Suprapubic skin (tissue), 4 donors: ENCODE results near the gene KRTAP5-1. TPM values are rescaled to one million over a fixed set of nuclear protein-coding genes. Genes with fewer than 3 reads are reported as not detected.
"Not testable (repeated sequence)": the region's sequence is repeated elsewhere in the genome, so short reads cannot be mapped to it uniquely, and the experiment has no call there.

Experiments
- DNase-seq, 2 donors: peaks; one replicate each; pipeline ENCODE4 v3.0.0-alpha.2; 2019; ENCODE audit warnings: low spot score in 2 of 2
- H3K27ac ChIP-seq: fragments of 200-600 bp; sonication (generic); one replicate; pipeline ENCODE4 v1.5.1; 2019
- H3K27me3 ChIP-seq: fragments of 200-600 bp; sonication (generic); one replicate; pipeline ENCODE4 v1.5.1; 2019
- H3K36me3 ChIP-seq: fragments of 200-600 bp; sonication (generic); one replicate; pipeline ENCODE4 v1.5.1; 2019
- H3K4me1 ChIP-seq: fragments of 200-600 bp; sonication (generic); one replicate; pipeline ENCODE4 v1.5.1; 2019
- H3K4me3 ChIP-seq: fragments of 200-600 bp; sonication (generic); one replicate; pipeline ENCODE4 v1.5.1; 2019; ENCODE audit warnings: mild to moderate bottlenecking
- H3K9me3 ChIP-seq: fragments of 200-600 bp; sonication (generic); one replicate; pipeline ENCODE4 v1.5.1; 2019
- CTCF ChIP-seq, 2 donors: fragments of 200-600 bp in 1 of 2; fragments of 450-650 bp in 1 of 2; sonication (generic) in 1 of 2; IDR thresholded peaks; one replicate each; pipeline ENCODE4 v1.5.1; 2016 to 2019; ENCODE audit warnings: antibody characterized with exemption in 2 of 2, mild to moderate bottlenecking in 1 of 2, moderate library complexity in 1 of 2
- EP300 ChIP-seq: sonication (generic); formaldehyde crosslinking; IDR thresholded peaks from one replicate; pipeline ENCODE4 v1.6.1; 2017; ENCODE audit warnings: antibody characterized with exemption
- POLR2A ChIP-seq, 2 donors: fragments of 450-650 bp; IDR thresholded peaks; one replicate each; pipeline ENCODE4 v1.6.1; 2017; ENCODE audit warnings: antibody characterized with exemption in 2 of 2, mild to moderate bottlenecking in 2 of 2, moderate library complexity in 2 of 2
- POLR2AphosphoS5 ChIP-seq, 3 donors: sonication (generic); formaldehyde crosslinking; IDR thresholded peaks; one replicate each; pipeline ENCODE4 v1.6.1; 2017; ENCODE audit warnings: antibody characterized with exemption in 3 of 3
- WGBS: methylation state at CpG from one replicate; pipeline ENCODE4 v1.1.5; 2018; 5-methylcytosine and 5-hydroxymethylcytosine counted together
- total RNA-seq, 4 donors: library from RNA; depleted of rRNA; stranded (reverse); fragments of >200 nt; gene quantifications; one replicate each; pipeline ENCODE4 v1.1.0, GENCODE V29; 2016

Gene KRTAP5-1
- 1 to 10 TPM in 2 of 4 donors, not detected in 2; 1.0 to 1.2 TPM for total RNA-seq

- not testable (repeated sequence) for H3K27ac ChIP-seq, DNase-seq, H3K36me3 ChIP-seq, H3K9me3 ChIP-seq, H3K4me3 ChIP-seq
- Histone ChIP-seq H3K27me3 (peaks cover 18% of the 10 kb centered on the region), H3K4me1 (peaks cover 10% of the 10 kb centered on the region)
- WGBS: 77% methylated on average over 3 of the region's 9 CpGs
Measured at GRCh38 chr11:1584661-1585370, at the start of gene KRTAP5-1. KRTAP5-1 (minus strand) TSS chr11:1585283; CDS start chr11:1585249, 34 bp downstream.

- no peaks in the 10 kb centered on the region for H3K9me3 ChIP-seq
- TF ChIP-seq EP300 (no peak), CTCF (IDR thresholded peaks at IDR 0.05) (no peak), POLR2A (IDR thresholded peaks at IDR 0.05) (no peak), POLR2AphosphoS5 (IDR thresholded peaks at IDR 0.05) (no peak)
- peaks cover 71% of the 10 kb centered on the region for H3K27me3 ChIP-seq
- no peaks in the 10 kb centered on the region for H3K36me3 ChIP-seq
- 88% methylated on average over 10 of the region's 10 CpGs for WGBS
- no peak for DNase-seq
- no peak overlapping the region for H3K27ac ChIP-seq
- no peak overlapping the region for H3K4me3 ChIP-seq
- H3K4me1 ChIP-seq: peaks cover 5% of the 10 kb centered on the region
Measured at GRCh38 chr11:1633864-1634263, 48.8 kb upstream of the KRTAP5-1 start.

GRCh38 chr11:1632053-1632714 is 47.1 kb upstream of the KRTAP5-1 start:
- Histone ChIP-seq H3K9me3 (no peaks in the 10 kb centered on the region), H3K4me3 (no peak overlapping the region), H3K27ac (no peak overlapping the region), H3K36me3 (no peaks in the 10 kb centered on the region), H3K4me1 (no peaks in the 10 kb centered on the region), H3K27me3 (peaks cover 71% of the 10 kb centered on the region)
- DNase-seq: no peak
- TF ChIP-seq EP300 (no peak), POLR2AphosphoS5 (IDR thresholded peaks at IDR 0.05) (no peak), POLR2A (IDR thresholded peaks at IDR 0.05) (no peak), CTCF (IDR thresholded peaks at IDR 0.05) (no peak)
- WGBS: 37% methylated on average over 5 of the region's 11 CpGs

- no peaks in the 10 kb centered on the region for H3K36me3 ChIP-seq
- H3K27ac ChIP-seq: no peak overlapping the region
- H3K4me1 ChIP-seq: no peaks in the 10 kb centered on the region
- 72% methylated on average over 13 of the region's 13 CpGs for WGBS
- H3K4me3 ChIP-seq: no peak overlapping the region
- no peak for TF ChIP-seq EP300
- no peak for TF ChIP-seq POLR2AphosphoS5 (IDR thresholded peaks at IDR 0.05)
- TF ChIP-seq CTCF (IDR thresholded peaks at IDR 0.05): no peak
- TF ChIP-seq POLR2A (IDR thresholded peaks at IDR 0.05): no peak
- no peaks in the 10 kb centered on the region for H3K9me3 ChIP-seq
- H3K27me3 ChIP-seq: peaks cover 62% of the 10 kb centered on the region
- no peak for DNase-seq
Measured at GRCh38 chr11:1631066-1631568, 46.0 kb upstream of the KRTAP5-1 start.

GRCh38 chr11:1630271-1630670 is 45.2 kb upstream of the KRTAP5-1 start:
- H3K27ac ChIP-seq: no peak overlapping the region
- no peak overlapping the region for H3K4me3 ChIP-seq
- no peak for DNase-seq
- no peaks in the 10 kb centered on the region for H3K36me3 ChIP-seq
- H3K9me3 ChIP-seq: no peaks in the 10 kb centered on the region
- H3K4me1 ChIP-seq: no peaks in the 10 kb centered on the region
- no peak for TF ChIP-seq CTCF (IDR thresholded peaks at IDR 0.05)
- no peak for TF ChIP-seq POLR2AphosphoS5 (IDR thresholded peaks at IDR 0.05)
- no peak for TF ChIP-seq EP300
- no peak for TF ChIP-seq POLR2A (IDR thresholded peaks at IDR 0.05)
- 63% methylated on average over 2 of the region's 2 CpGs for WGBS
- H3K27me3 ChIP-seq: peaks cover 55% of the 10 kb centered on the region
